ENCODE data around the gene IGFL4.

IGFL4 gene

DNA sequence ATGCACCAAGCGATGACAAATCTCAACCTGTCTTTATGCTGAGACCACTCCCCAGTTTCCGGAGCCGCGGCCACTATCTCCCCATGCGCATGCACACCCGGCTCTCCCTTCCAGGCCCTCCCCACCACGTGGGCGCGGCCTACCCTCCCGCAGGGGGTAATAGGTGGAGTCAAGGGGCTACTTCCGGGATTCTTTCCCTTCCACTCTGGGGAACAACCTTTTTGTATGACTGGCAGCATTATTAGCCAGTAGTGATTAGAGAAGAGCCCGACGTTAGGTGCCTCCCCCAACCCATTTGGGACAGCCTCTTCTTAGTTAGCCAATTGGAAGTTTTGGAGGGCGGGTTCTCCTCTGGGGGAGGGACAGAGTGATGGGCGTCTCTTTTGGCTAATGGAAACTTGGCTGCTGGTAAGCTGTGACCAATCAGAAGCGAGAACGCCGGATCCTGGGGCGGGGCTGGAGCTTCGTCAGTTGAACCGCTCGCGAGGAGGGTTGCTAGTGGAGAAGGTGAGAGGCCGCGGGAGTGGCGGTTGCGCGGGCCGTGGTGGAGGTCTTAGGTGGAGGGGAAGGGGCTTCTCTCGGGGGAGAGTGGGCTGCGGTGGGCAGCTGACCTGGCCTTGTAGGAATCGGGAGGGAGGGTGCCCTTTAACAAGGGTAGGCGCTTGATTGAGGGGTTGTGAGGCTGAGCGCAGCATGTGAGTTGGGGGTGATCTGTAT lies 45.6 kb downstream of the IGFL4 start, which contains the start of gene CCDC61:
Gene CCDC61 (plus strand): TSS at position 470 of the 717 bp plus-strand sequence. CDS start 7,552 bp downstream, outside the sequence.
- peak; percentile 93 to 95 (median 94) for DNase-seq (ENCODE audit: low read depth in 3 of 3)

DNA sequence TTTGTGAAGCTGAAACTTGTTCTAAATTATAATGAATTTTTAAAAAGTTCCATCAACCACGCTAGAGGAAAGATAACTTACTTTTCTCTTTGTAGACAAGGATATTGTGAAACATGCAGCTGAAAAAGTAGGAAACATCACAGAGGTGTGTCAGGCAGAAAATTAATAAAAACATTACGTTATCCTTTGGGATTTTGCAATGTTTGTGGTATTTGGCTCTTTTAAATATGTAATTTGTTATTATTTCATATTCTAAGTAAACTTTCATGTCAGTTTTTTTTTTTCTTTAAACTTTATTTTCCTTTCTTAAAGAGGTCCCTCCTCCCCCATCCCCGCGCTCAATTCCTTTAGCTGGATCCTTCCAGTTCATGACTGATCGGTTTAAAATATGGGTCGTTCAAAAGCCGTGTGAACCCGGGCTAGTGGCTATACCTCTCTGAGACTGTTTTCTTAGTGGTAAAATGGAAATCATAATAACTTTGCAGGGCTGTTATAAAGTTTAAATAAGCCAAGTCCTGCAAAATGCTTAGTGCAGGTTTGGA lies 46.3 kb downstream of the IGFL4 start:
- no peak for DNase-seq (ENCODE audit: low read depth in 3 of 3)

DNA sequence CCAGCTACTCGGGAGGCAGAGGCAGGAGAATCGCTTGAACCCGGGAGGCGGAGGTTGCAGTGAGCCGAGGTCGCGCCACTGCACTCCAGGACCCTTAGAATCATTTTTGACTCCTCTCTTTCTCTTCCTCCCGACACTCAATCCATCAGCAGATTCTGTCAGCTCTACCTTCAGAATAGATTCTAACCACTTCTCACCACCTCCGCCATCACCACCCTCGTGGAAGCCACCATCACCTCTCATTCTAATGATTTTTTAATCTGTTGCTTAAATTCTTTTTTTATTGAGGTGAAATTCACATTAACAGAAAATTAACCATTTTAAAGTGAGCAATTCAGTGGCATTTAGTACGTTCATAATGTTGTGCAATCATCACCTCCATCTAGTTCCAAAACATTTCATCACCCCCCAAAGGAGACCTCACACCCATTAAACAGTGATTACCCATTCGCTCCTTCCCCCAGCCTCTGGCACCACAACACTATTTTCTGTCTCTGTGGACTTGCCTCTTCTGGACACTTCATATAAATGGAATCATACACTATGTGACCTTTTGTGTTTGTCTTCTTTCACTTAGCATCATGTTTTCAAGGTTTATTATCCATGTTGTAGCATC lies 50.6 kb downstream of the IGFL4 start:
- no peak for DNase-seq (ENCODE audit: low read depth in 3 of 3)

Data from stimulated activated CD4-positive, alpha-beta T cell treated with anti-CD3 and anti-CD28 coated beads, TNF-alpha, amount 100 ng/mL, for 48 hours (primary cell).